Measurements from ENCODE around the gene FBXL7. TPM values are rescaled to one million over a fixed set of nuclear protein-coding genes. Genes with fewer than 3 reads are reported as not detected.

Gene FBXL7
- total RNA-seq, 2 experiments from 2014 or later: not detected

DNA sequence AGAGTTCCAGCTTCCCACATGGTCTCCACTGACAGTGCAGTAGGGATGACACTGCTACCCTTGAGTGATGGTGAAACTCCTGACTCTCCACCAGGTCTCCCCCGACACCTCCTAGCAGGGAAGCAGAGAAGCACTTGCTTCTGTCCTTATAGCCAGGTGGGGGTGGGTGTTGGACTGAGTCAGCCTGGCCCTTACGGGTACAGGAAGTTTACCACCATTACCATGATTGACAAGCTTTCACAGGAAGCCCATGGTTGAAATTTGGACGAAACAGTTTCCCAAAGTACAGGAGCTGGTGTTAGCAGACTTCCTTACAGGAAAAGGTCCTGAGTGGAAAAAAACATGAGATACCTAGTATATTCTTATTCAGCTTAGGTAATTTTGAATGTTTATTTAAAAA lies 3.1 kb upstream of the FBXL7 start:
- BruUV-seq (replicated peaks): no TSS peak
- POLR2A ChIA-PET: interaction anchor here (0.5 to 1.2 kb wide), 4 partner anchors 29 to 639 kb away, joined by 3 read pairs; no protein-coding TSS in a partner anchor

DNA sequence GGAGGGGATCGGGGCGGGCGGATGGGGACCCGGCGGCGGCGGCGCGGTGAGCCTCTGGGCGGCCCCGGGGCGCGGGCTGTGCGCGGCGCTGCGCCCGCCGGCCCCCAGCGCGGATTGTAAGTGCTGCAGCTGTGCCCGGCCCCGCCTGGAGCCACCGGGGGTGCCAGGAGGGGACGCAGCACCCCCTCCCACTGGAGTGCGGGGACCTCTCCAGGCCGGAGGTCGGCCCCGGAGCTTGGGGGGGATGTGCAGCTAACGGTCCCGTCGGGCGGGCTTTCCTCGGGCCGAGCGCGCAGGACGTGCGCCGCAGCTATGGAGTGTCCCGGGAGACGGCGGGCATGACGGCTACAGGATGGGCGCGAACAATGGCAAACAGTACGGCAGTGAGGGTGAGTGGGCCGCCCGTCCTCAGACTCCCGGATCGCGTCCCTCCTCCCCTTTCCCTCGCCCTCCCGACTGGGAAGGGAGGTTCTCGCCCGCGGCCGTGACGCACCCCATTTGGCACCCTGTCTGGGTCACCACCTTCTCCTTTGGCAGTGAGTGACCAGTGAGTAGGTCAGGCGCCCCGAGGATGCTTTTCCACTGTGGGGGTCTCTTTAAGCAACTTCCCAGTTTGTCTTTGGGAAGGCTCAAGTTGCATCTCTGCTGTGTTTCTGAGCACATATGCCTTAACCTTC lies 483 bp downstream of the FBXL7 start:
- H3K36me3 ChIP-seq (ENCODE audit: insufficient read depth, low read length): no peaks in the 10 kb centered on the region
- intact Hi-C loops (cut with micrococcal nuclease; ENCODE audit: unreplicated experiment): no loop called here
- DNase-seq (ENCODE audit: low spot score): no peak
- no peak overlapping the region for H3K4me3 ChIP-seq (ENCODE audit: low read depth, low read length, poor library complexity, severe bottlenecking)
- TF ChIP-seq, protein P1, sequence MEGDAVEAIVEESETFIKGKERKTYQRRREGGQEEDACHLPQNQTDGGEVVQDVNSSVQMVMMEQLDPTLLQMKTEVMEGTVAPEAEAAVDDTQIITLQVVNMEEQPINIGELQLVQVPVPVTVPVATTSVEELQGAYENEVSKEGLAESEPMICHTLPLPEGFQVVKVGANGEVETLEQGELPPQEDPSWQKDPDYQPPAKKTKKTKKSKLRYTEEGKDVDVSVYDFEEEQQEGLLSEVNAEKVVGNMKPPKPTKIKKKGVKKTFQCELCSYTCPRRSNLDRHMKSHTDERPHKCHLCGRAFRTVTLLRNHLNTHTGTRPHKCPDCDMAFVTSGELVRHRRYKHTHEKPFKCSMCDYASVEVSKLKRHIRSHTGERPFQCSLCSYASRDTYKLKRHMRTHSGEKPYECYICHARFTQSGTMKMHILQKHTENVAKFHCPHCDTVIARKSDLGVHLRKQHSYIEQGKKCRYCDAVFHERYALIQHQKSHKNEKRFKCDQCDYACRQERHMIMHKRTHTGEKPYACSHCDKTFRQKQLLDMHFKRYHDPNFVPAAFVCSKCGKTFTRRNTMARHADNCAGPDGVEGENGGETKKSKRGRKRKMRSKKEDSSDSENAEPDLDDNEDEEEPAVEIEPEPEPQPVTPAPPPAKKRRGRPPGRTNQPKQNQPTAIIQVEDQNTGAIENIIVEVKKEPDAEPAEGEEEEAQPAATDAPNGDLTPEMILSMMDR (conservative IDR thresholded peaks at IDR 0.05; ENCODE audit: low read length): no peak
- TF ChIP-seq EZH2phosphoT487 (IDR thresholded peaks at IDR 0.05; ENCODE audit: borderline replicate concordance, low read depth, low read length): no peak
- H3K4me2 ChIP-seq (ENCODE audit: low read length): no peak overlapping the region
- no peaks in the 10 kb centered on the region for H3K4me1 ChIP-seq (ENCODE audit: insufficient read depth, low read length, poor library complexity, severe bottlenecking)
- CTCF ChIA-PET (ENCODE audit: unreplicated experiment): no interaction called here
- no TSS peak for BruUV-seq (replicated peaks)
- H3K79me2 ChIP-seq (ENCODE audit: insufficient read depth, low read depth, low read length): no peaks in the 10 kb centered on the region
- no peak overlapping the region for H2AFZ ChIP-seq (ENCODE audit: low read length)
- H4K20me1 ChIP-seq (ENCODE audit: insufficient read depth, low read length): no peaks in the 10 kb centered on the region
- POLR2A ChIA-PET: no interaction called here
- no peak overlapping the region for H3K27ac ChIP-seq (ENCODE audit: low read depth, low read length, poor library complexity, severe bottlenecking)
- no peaks in the 10 kb centered on the region for H3K9me3 ChIP-seq (ENCODE audit: low read length)
- no peaks in the 10 kb centered on the region for H3K9me2 ChIP-seq (ENCODE audit: insufficient read depth, low read length)

More for the DNA sequence above, 3.1 kb upstream of the FBXL7 start:
- Histone ChIP-seq H3K4me3 (ENCODE audit: low read depth, low read length, poor library complexity, severe bottlenecking) (no peak overlapping the region), H3K79me2 (ENCODE audit: insufficient read depth, low read depth, low read length) (no peaks in the 10 kb centered on the region), H3K9me2 (ENCODE audit: insufficient read depth, low read length) (no peaks in the 10 kb centered on the region), H3K9me3 (ENCODE audit: low read length) (no peaks in the 10 kb centered on the region), H3K4me1 (ENCODE audit: insufficient read depth, low read length, poor library complexity, severe bottlenecking) (no peaks in the 10 kb centered on the region), H2AFZ (ENCODE audit: low read length) (no peak overlapping the region), H3K27ac (ENCODE audit: low read depth, low read length, poor library complexity, severe bottlenecking) (no peak overlapping the region), H4K20me1 (ENCODE audit: insufficient read depth, low read length) (no peaks in the 10 kb centered on the region), H3K4me2 (ENCODE audit: low read length) (no peak overlapping the region), H3K36me3 (ENCODE audit: insufficient read depth, low read length) (no peaks in the 10 kb centered on the region)
- CTCF ChIA-PET (ENCODE audit: unreplicated experiment): no interaction called here
- DNase-seq (ENCODE audit: low spot score): no peak
- TF ChIP-seq EZH2phosphoT487 (IDR thresholded peaks at IDR 0.05; ENCODE audit: borderline replicate concordance, low read depth, low read length): no peak
- TF ChIP-seq, protein P1 (conservative IDR thresholded peaks at IDR 0.05; ENCODE audit: low read length): no peak
- intact Hi-C loops (cut with micrococcal nuclease; ENCODE audit: unreplicated experiment): no loop called here

GRCh38 chr5:15501091-15501791 lies 1.3 kb downstream of the FBXL7 start:
- no peak overlapping the region for H3K4me2 ChIP-seq (ENCODE audit: low read length)
- POLR2A ChIA-PET: no interaction called here

More at GRCh38 chr5:15501091-15501791, 1.3 kb downstream of the FBXL7 start:
- Histone ChIP-seq H2AFZ (ENCODE audit: low read length) (no peak overlapping the region), H3K9me2 (ENCODE audit: insufficient read depth, low read length) (no peaks in the 10 kb centered on the region), H3K79me2 (ENCODE audit: insufficient read depth, low read depth, low read length) (no peaks in the 10 kb centered on the region), H3K27ac (ENCODE audit: low read depth, low read length, poor library complexity, severe bottlenecking) (no peak overlapping the region), H3K9me3 (ENCODE audit: low read length) (no peaks in the 10 kb centered on the region), H3K4me3 (ENCODE audit: low read depth, low read length, poor library complexity, severe bottlenecking) (no peak overlapping the region), H3K4me1 (ENCODE audit: insufficient read depth, low read length, poor library complexity, severe bottlenecking) (no peaks in the 10 kb centered on the region), H4K20me1 (ENCODE audit: insufficient read depth, low read length) (no peaks in the 10 kb centered on the region), H3K36me3 (ENCODE audit: insufficient read depth, low read length) (no peaks in the 10 kb centered on the region)
- TF ChIP-seq, protein P1 (conservative IDR thresholded peaks at IDR 0.05; ENCODE audit: low read length): no peak
- no peak for TF ChIP-seq EZH2phosphoT487 (IDR thresholded peaks at IDR 0.05; ENCODE audit: borderline replicate concordance, low read depth, low read length)
- no peak for DNase-seq (ENCODE audit: low spot score)
- no TSS peak for BruUV-seq (replicated peaks)
- intact Hi-C loops (cut with micrococcal nuclease; ENCODE audit: unreplicated experiment): no loop called here
- CTCF ChIA-PET (ENCODE audit: unreplicated experiment): no interaction called here
